Prostate gland (tissue), 2 donors: ENCODE measurements around the gene WNT5A. TPM values are rescaled to one million over a fixed set of nuclear protein-coding genes. Genes with fewer than 3 reads are reported as not detected.

Experiments
- DNase-seq: peaks from one replicate; pipeline ENCODE4 v3.0.0-alpha.2; 2019; ENCODE audit warnings: low spot score
- H3K27ac ChIP-seq, 2 donors: fragments of 200-600 bp; sonication (generic); 2 replicates each; pipeline ENCODE4 v1.5.1; 2017 to 2019
- H3K27me3 ChIP-seq: fragments of 200-600 bp; sonication (generic); replicated peaks from 2 replicates; pipeline ENCODE4 v1.5.1; 2019; ENCODE audit not compliant: insufficient read depth
- H3K36me3 ChIP-seq, 2 donors: fragments of 200-600 bp; sonication (generic); 1 replicate in 1 of 2; 2 replicates in 1 of 2; pipeline versions ENCODE4 v1.5.1 to v1.8.1; 2017 to 2019
- H3K4me1 ChIP-seq: fragments of 200-600 bp; sonication (generic); replicated peaks from 2 replicates; pipeline ENCODE4 v1.5.1; 2019
- H3K4me3 ChIP-seq, 2 donors: fragments of 200-600 bp; sonication (generic); 2 replicates each; pipeline ENCODE4 v1.5.1; 2017 to 2019
- H3K9me3 ChIP-seq: fragments of 200-600 bp; sonication (generic); 2 replicates; pipeline ENCODE4 v1.5.1; 2017
- CTCF ChIP-seq, 4 experiments: fragments of 200-600 bp in 2 of 4; fragments of 450-650 bp in 2 of 4; sonication (generic) in 2 of 4; IDR thresholded peaks; 1 replicate in 3 of 4; 2 replicates in 1 of 4; pipeline ENCODE4 v1.5.1; 2016 to 2019; ENCODE audit warnings: antibody characterized with exemption in 4 of 4, mild to moderate bottlenecking in 2 of 4, moderate library complexity in 2 of 4
- POLR2A ChIP-seq: fragments of 450-650 bp; IDR thresholded peaks from one replicate; pipeline ENCODE4 v1.6.1; 2016; ENCODE audit warnings: antibody characterized with exemption, mild to moderate bottlenecking
- POLR2AphosphoS5 ChIP-seq: sonication (generic); formaldehyde crosslinking; IDR thresholded peaks from one replicate; pipeline ENCODE4 v1.6.1; 2017; ENCODE audit warnings: antibody characterized with exemption
- WGBS: methylation state at CpG from one replicate; pipeline ENCODE4 v1.1.5; 2018; 5-methylcytosine and 5-hydroxymethylcytosine counted together
- intact Hi-C: fragments of 100-400 bp; cut with DNase I; formaldehyde crosslinking; loops from one replicate; pipeline ENCODE4 v1.14.2; 2022
- total RNA-seq, 2 donors: library from RNA; depleted of rRNA; stranded (reverse); fragments of >200 nt; gene quantifications; one replicate each; pipeline ENCODE4 v1.1.0, GENCODE V29; 2016

The WNT5A gene
- total RNA-seq, 2 donors from 2014 or later: 9.5 to 14.3 TPM

DNA sequence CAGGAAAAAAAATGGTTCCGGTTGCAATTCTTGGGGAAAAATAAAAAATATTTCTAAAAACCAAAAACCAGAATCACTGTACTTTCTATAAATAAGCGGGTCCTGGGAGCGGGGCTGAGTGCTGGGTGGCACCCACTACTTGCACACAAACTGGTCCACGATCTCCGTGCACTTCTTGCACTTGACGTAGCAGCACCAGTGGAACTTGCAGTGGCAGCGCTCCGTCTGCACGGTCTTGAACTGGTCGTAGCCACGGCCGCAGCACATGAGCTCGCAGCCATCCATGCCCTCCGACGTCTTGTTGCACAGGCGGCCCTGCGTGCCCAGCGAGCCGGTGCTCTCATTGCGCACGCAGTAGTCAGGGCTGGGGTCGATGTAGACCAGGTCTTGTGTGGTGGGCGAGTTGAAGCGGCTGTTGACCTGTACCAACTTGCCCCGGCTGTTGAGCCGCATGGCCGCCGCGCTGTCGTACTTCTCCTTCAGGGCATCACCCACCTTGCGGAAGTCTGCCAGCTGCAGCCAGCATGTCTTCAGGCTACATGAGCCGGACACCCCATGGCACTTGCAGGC lies 17.1 kb downstream of the WNT5A start:
- no peak for TF ChIP-seq POLR2AphosphoS5
- TF ChIP-seq POLR2A: no peak
- TF ChIP-seq CTCF (IDR thresholded peaks at IDR 0.05): no peak
- no peaks in the 10 kb centered on the region for H3K36me3 ChIP-seq
- intact Hi-C loops: no loop called here
- no peaks in the 10 kb centered on the region for H3K9me3 ChIP-seq
- no peak for DNase-seq
- no peak overlapping the region for H3K27ac ChIP-seq
- no peaks in the 10 kb centered on the region for H3K27me3 ChIP-seq
- WGBS: 95% methylated on average over 32 of the region's 32 CpGs
- H3K4me1 ChIP-seq: no peaks in the 10 kb centered on the region
- no peak overlapping the region for H3K4me3 ChIP-seq

DNA sequence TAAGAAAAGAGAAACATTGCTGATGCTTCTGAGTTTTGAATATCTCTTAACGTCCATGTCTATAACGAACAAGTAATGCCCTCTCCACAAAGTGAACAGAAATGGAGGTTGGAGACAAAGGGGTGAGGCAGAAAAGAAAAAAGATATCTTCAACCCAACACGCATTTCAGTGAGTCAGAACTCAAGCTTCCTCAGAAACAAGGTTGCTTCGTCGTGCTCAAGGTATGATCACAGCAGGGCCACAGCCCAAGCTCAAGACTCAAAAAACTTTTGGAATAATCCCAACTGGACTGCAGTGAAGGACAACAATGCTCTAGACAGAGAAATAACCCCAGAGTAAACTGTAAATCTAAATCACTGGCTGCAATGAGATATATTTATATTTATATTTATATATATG lies 18.9 kb downstream of the WNT5A start:
- no peak overlapping the region for H3K4me3 ChIP-seq
- H3K27me3 ChIP-seq: no peaks in the 10 kb centered on the region
- no peaks in the 10 kb centered on the region for H3K9me3 ChIP-seq
- H3K27ac ChIP-seq: no peak overlapping the region
- TF ChIP-seq POLR2AphosphoS5: no peak
- no peak for TF ChIP-seq POLR2A
- TF ChIP-seq CTCF (IDR thresholded peaks at IDR 0.05): no peak
- no peak for DNase-seq
- 80% methylated on average over 5 of the region's 5 CpGs for whole genome bisulfite sequencing
- H3K4me1 ChIP-seq: no peaks in the 10 kb centered on the region
- H3K36me3 ChIP-seq: no peaks in the 10 kb centered on the region
- intact Hi-C loops: no loop called here

- no peak for DNase-seq
- intact Hi-C loops: no loop called here
Measured at GRCh38 chr3:55467099-55467498, 20.0 kb downstream of the WNT5A start.

DNA sequence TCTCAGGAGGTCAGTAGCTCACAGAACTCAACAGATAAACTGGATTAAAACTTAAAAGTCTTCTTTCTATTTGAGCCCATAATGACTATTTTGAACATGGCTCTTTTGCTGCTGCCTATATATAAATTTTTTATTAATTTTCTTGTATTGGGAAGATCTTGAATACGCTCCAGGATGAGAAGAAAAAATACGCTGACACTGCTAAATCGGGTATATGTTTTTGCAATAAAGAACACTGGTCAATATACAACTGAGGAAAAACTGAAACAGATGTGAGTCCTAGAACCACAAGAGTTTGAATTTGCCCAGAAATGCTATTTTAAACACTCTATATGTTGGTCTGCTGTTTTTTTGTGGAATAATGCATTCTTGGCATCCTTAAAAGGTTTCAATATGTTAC lies 20.6 kb downstream of the WNT5A start:
- H3K4me1 ChIP-seq: no peaks in the 10 kb centered on the region
- intact Hi-C loops: no loop called here
- 88% methylated on average over 3 of the region's 3 CpGs for WGBS
- no peaks in the 10 kb centered on the region for H3K27me3 ChIP-seq
- H3K4me3 ChIP-seq: no peak overlapping the region
- no peak overlapping the region for H3K27ac ChIP-seq
- H3K36me3 ChIP-seq: no peaks in the 10 kb centered on the region
- TF ChIP-seq POLR2A (no peak), CTCF (IDR thresholded peaks at IDR 0.05) (no peak), POLR2AphosphoS5 (no peak)
- no peak for DNase-seq
- H3K9me3 ChIP-seq: no peaks in the 10 kb centered on the region

More at GRCh38 chr3:55467099-55467498, 20.0 kb downstream of the WNT5A start:
- H3K27me3 ChIP-seq: no peaks in the 10 kb centered on the region
- H3K27ac ChIP-seq: no peak overlapping the region
- 75% methylated on average over 2 of the region's 2 CpGs for WGBS
- H3K36me3 ChIP-seq: no peaks in the 10 kb centered on the region
- TF ChIP-seq POLR2A: no peak
- no peak for TF ChIP-seq POLR2AphosphoS5
- no peak for TF ChIP-seq CTCF (IDR thresholded peaks at IDR 0.05)
- no peak overlapping the region for H3K4me3 ChIP-seq
- no peaks in the 10 kb centered on the region for H3K4me1 ChIP-seq
- no peaks in the 10 kb centered on the region for H3K9me3 ChIP-seq

DNA sequence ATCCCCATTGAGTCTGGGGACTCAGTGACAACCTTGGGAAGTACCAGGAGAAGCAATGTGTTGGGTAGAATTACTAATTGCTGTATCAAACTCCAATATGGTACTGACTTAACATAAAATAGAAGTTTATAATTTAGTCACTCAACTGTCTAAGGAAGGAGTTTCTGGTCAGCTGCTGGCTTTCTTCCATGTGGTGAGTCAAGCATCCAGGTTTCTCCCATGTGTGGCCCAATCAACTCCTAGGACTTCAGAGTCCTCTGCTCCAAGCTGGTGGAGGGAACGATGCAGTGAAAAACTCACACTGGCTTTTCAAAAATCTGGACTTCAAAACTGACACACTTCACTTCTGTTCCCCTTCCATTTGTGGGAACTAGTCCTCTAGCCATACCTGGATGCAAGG lies 25.2 kb downstream of the WNT5A start:
- no peaks in the 10 kb centered on the region for H3K36me3 ChIP-seq
- no peaks in the 10 kb centered on the region for H3K4me1 ChIP-seq
- TF ChIP-seq POLR2AphosphoS5 (no peak), POLR2A (no peak), CTCF (IDR thresholded peaks at IDR 0.05) (no peak)
- H3K27me3 ChIP-seq: peaks cover 2% of the 10 kb centered on the region
- WGBS: 92% methylated on average over 1 of the region's 1 CpG
- no peak overlapping the region for H3K4me3 ChIP-seq
- no peaks in the 10 kb centered on the region for H3K9me3 ChIP-seq
- intact Hi-C loops: no loop called here
- DNase-seq: no peak
- H3K27ac ChIP-seq: no peak overlapping the region
